HepG2 (cell line): ENCODE measurements around the gene THBD. TPM values are rescaled to one million over a fixed set of nuclear protein-coding genes. Genes with fewer than 3 reads are reported as not detected.

Experiments
- ATAC-seq: fragments of 200-7000 bp; cut with Tn5 transposase; 3 replicates; pipeline ENCODE4 v1.9.1; 2020; ENCODE audit warnings: mild to moderate bottlenecking, moderate library complexity
- BruUV-seq: library from RNA; stranded (reverse); fragments of 400-500 nt; replicated peaks from 2 replicates; lab custom pipeline; 2021; lab: Mats Ljungman, UMichigan
- CTCF ChIA-PET: fragments of 300-600 bp; formaldehyde crosslinking; extraction: SDS; loops from one replicate; lab custom pipeline; 2021; ENCODE audit warnings: low total read pairs, inconsistent platforms, low intra/inter-chr PET ratio; lab: Yijun Ruan, JAX
- POLR2A ChIA-PET: fragments of 350-600 bp; sonication (Branson Sonifier 250); formaldehyde crosslinking; loops from one replicate; lab custom pipeline; 2020; ENCODE audit warnings: antibody characterized with exemption, inconsistent platforms; lab: Yijun Ruan, JAX
- DNase-seq: peaks from one replicate; pipeline ENCODE4 v3.0.0-alpha.2; 2015; ENCODE audit warnings: low spot score
- FAIRE-seq: peaks from 3 replicates; lab custom pipeline; 2011; peaks lifted over from hg19 to GRCh38; lab: Jason Lieb, UNC
- H2AFZ ChIP-seq: one replicate; pipeline ENCODE4 v1.6.1; 2011; ENCODE audit warnings: low read length, inconsistent platforms
- H3K27ac ChIP-seq: fragments of 300-600 bp; 3 replicates; pipeline ENCODE4 v1.8.0; 2011; ENCODE audit warnings: mixed run types, mild to moderate bottlenecking, mixed read lengths, low read length, inconsistent platforms; ENCODE audit not compliant: insufficient read depth; ENCODE audit errors: extremely low read length
- H3K27me3 ChIP-seq, 2 experiments: fragments of 200-600 bp in 1 of 2; 2 replicates in 1 of 2; 3 replicates in 1 of 2; pipeline versions ENCODE4 v1.6.0 to v1.8.0; 2011; ENCODE audit warnings: low read length in 2 of 2, mild to moderate bottlenecking in 2 of 2, moderate library complexity in 2 of 2, inconsistent platforms in 1 of 2; ENCODE audit not compliant: insufficient read depth in 2 of 2, control insufficient read depth in 1 of 2
- H3K36me3 ChIP-seq, 2 experiments: fragments of 200-600 bp in 1 of 2; replicated peaks in 1 of 2; 2 replicates in 1 of 2; 3 replicates in 1 of 2; pipeline versions ENCODE4 v1.5.1 to v1.8.0; 2011; ENCODE audit warnings: low read length in 2 of 2, inconsistent platforms in 1 of 2; ENCODE audit not compliant: insufficient read depth in 2 of 2, control insufficient read depth in 1 of 2
- H3K4me1 ChIP-seq: 2 replicates; pipeline ENCODE4 v1.5.1; 2012; ENCODE audit warnings: low read length, inconsistent platforms; ENCODE audit not compliant: insufficient read depth
- H3K4me2 ChIP-seq: 2 replicates; pipeline ENCODE4 v1.6.0; 2011; ENCODE audit warnings: low read depth, low read length, inconsistent platforms
- H3K4me3 ChIP-seq, 3 experiments: fragments of 200-600 bp in 1 of 3; sonication (generic), shearing (Covaris generic) in 1 of 3; replicated peaks in 1 of 3; 2 replicates each; pipeline ENCODE4 v1.5.1; 2011 to 2016; ENCODE audit warnings: low read length in 3 of 3, inconsistent platforms in 2 of 3, low read depth in 2 of 3, mild to moderate bottlenecking in 2 of 3, control low read depth in 1 of 3, mixed read lengths in 1 of 3; ENCODE audit not compliant: insufficient read depth in 1 of 3
- H3K79me2 ChIP-seq: one replicate; pipeline ENCODE4 v1.6.1; 2011; ENCODE audit warnings: low read length, inconsistent platforms; ENCODE audit not compliant: insufficient read depth
- H3K9ac ChIP-seq: 2 replicates; pipeline ENCODE4 v1.6.0; 2011; ENCODE audit warnings: mild to moderate bottlenecking, low read depth, low read length, inconsistent platforms; ENCODE audit not compliant: insufficient read depth
- H3K9me3 ChIP-seq: 2 replicates; pipeline ENCODE4 v1.5.1; 2012; ENCODE audit warnings: mild to moderate bottlenecking, low read length
- H4K20me1 ChIP-seq: 2 replicates; pipeline ENCODE4 v1.6.0; 2011; ENCODE audit warnings: inconsistent platforms, mild to moderate bottlenecking, low read length, moderate library complexity; ENCODE audit not compliant: insufficient read depth
- ARNT ChIP-seq: fragments of 450-650 bp; IDR thresholded peaks from 2 replicates; pipeline ENCODE4 v1.6.1; 2017
- CCAR2 ChIP-seq: fragments of 200-400 bp; formaldehyde crosslinking; optimal IDR thresholded peaks from 2 replicates; pipeline ENCODE3; 2018; ENCODE audit warnings: low read depth, mild to moderate bottlenecking, low read length, moderate library complexity
- E2F2 ChIP-seq: sonication (generic); formaldehyde crosslinking; IDR thresholded peaks from 2 replicates; pipeline ENCODE4 v1.4.0; 2020; ENCODE audit warnings: missing genetic modification reagents, borderline replicate concordance
- ELF4 ChIP-seq: sonication (generic); formaldehyde crosslinking; IDR thresholded peaks from 2 replicates; pipeline ENCODE4 v1.5.0; 2020; ENCODE audit warnings: missing genetic modification reagents, mild to moderate bottlenecking, moderate library complexity, borderline replicate concordance
- JUNB ChIP-seq: sonication (generic); formaldehyde crosslinking; IDR thresholded peaks from 2 replicates; pipeline ENCODE4 v1.8.0; 2022; ENCODE audit warnings: missing genetic modification reagents, mild to moderate bottlenecking, borderline replicate concordance
- NCOA5 ChIP-seq: sonication (generic); formaldehyde crosslinking; IDR thresholded peaks from 2 replicates; pipeline ENCODE4 v1.4.0; 2020; ENCODE audit warnings: missing genetic modification reagents
- NR2F1 ChIP-seq, 2 experiments: fragments of 450-650 bp in 1 of 2; formaldehyde crosslinking in 1 of 2; IDR thresholded peaks; 2 replicates each; pipeline versions ENCODE4 v1.5.0 to v1.6.1; 2016 to 2020; ENCODE audit warnings: mild to moderate bottlenecking in 1 of 2, missing compliant biosample characterization in 1 of 2, missing genetic modification reagents in 1 of 2, moderate library complexity in 1 of 2
- NR2F2 ChIP-seq: IDR thresholded peaks from 2 replicates; pipeline ENCODE4 v1.6.1; 2012; ENCODE audit warnings: low read depth, inconsistent platforms, borderline replicate concordance
- RAD51 ChIP-seq: fragments of 450-650 bp; IDR thresholded peaks from 2 replicates; pipeline ENCODE4 v1.6.1; 2016; ENCODE audit warnings: borderline replicate concordance
- ZNF260 ChIP-seq: sonication (generic); formaldehyde crosslinking; IDR thresholded peaks from 2 replicates; pipeline ENCODE4 v1.4.0; 2020; ENCODE audit warnings: missing genetic modification reagents, low read depth, mild to moderate bottlenecking, borderline replicate concordance
- ZNF598 ChIP-seq: sonication (generic); formaldehyde crosslinking; IDR thresholded peaks from 2 replicates; pipeline ENCODE4 v1.5.1; 2020; ENCODE audit warnings: mild to moderate bottlenecking, missing genetic modification reagents, borderline replicate concordance
- ZNF644 ChIP-seq: IDR thresholded peaks from 2 replicates; pipeline ENCODE4 v1.6.1; 2016; ENCODE audit warnings: low read depth
- WGBS: methylation state at CpG from one replicate; pipeline ENCODE4 v1.1.6; 2017; ENCODE audit warnings: low lambda C conversion rate; 5-methylcytosine and 5-hydroxymethylcytosine counted together
- in situ Hi-C: cut with HindIII; loops from 2 replicates; pipeline ENCODE4 v1.10.0; 2017; ENCODE audit warnings: low pct_unique_long_range_greater_than_20kb; ENCODE audit not compliant: extremely low pct_ligation_motif_present
- intact Hi-C: fragments of 100-400 bp; cut with micrococcal nuclease; formaldehyde crosslinking; loops from one replicate; pipeline ENCODE4 v1.10.0; 2022; ENCODE audit not compliant: unreplicated experiment
- polyA plus RNA-seq, 8 experiments: library from polyadenylated mRNA; depleted of rRNA in 3 of 8; stranded (reverse) in 7 of 8; unstranded in 1 of 8; fragments of >200 nt; fragmentation: Illumina TruSeq in 4 of 8; extraction: Trizol in 4 of 8; gene quantifications; 2 replicates each; pipeline versions ENCODE4 v1.2.1 to v1.2.3, GENCODE V29; 2011 to 2016; ENCODE audit warnings: low read depth in 4 of 8, missing spikeins in 1 of 8, mixed read lengths in 1 of 8; ENCODE audit not compliant: insufficient read depth in 1 of 8
- total RNA-seq, 5 experiments: library from RNA; depleted of rRNA; stranded (reverse); fragments of >200 nt; fragmentation: Illumina TruSeq; extraction: Trizol; gene quantifications; 2 replicates each; pipeline ENCODE4 v1.2.3, GENCODE V29; 2016; ENCODE audit warnings: low read depth in 1 of 5

The THBD gene
- total and polyA plus RNA-seq, 2 of the 13 experiments (the other 11 are each of a cell fraction or from before 2014, with no cell fraction given): 0.03 TPM; not detected in 1

- TF ChIP-seq ARNT (no peak), NR2F1 (CRISPR knock-in tag; IDR thresholded peaks at IDR 0.05) (no peak), ELF4 (CRISPR knock-in tag) (no peak), NCOA5 (no peak), CCAR2 (no peak), E2F2 (no peak), JUNB (CRISPR knock-in tag) (no peak), ZNF598 (no peak), NR2F2 (no peak), RAD51 (no peak), ZNF260 (CRISPR knock-in tag) (no peak), ZNF644 (CRISPR knock-in tag) (no peak)
- H3K4me1 ChIP-seq: no peaks in the 10 kb centered on the region
- intact Hi-C loops: no loop called here
- no peak overlapping the region for H2AFZ ChIP-seq
- FAIRE-seq (no peak), ATAC-seq (no peak), DNase-seq (no peak)
- BruUV-seq: no TSS peak
- ChIA-PET POLR2A (no interaction called here), CTCF (no interaction called here)
- WGBS: 11% methylated on average over 5 of the region's 5 CpGs
- in situ Hi-C loops: no loop called here
- no peak overlapping the region for H3K4me3 ChIP-seq
- H4K20me1 ChIP-seq: no peaks in the 10 kb centered on the region
- H3K36me3 ChIP-seq: no peaks in the 10 kb centered on the region
- H3K9me3 ChIP-seq: no peaks in the 10 kb centered on the region
- H3K9ac ChIP-seq: no peak overlapping the region
- H3K4me2 ChIP-seq: no peak overlapping the region
- peaks cover 0 to 25% of the 10 kb centered on the region in 2 experiments; a peak in 3 of 5 replicates for H3K27me3 ChIP-seq
- no peak overlapping the region for H3K27ac ChIP-seq
- H3K79me2 ChIP-seq: no peaks in the 10 kb centered on the region
Observed at GRCh38 chr20:23039136-23039875, 10.2 kb downstream of the THBD start.
